HCT116 (cell line): ENCODE results near the gene KAT6B. TPM values are rescaled to one million over a fixed set of nuclear protein-coding genes. Genes with fewer than 3 reads are reported as not detected.

Source experiments
- ATAC-seq: fragments of 200-7000 bp; cut with Tn5 transposase; 2 replicates; pipeline ENCODE4 v1.9.1; 2020; ENCODE audit warnings: mild to moderate bottlenecking, moderate library complexity
- BruUV-seq: library from RNA; stranded (reverse); fragments of 400-500 nt; replicated peaks from 2 replicates; lab custom pipeline; 2021; lab: Mats Ljungman, UMichigan
- CTCF ChIA-PET: fragments of 300-600 bp; sonication (Branson Sonifier 250); formaldehyde crosslinking; loops from one replicate; lab custom pipeline; 2021; ENCODE audit warnings: antibody characterized with exemption; lab: Charles Lee
- POLR2A ChIA-PET: fragments of 300-600, 350-600 bp; sonication (Branson Sonifier 250); formaldehyde crosslinking; loops from one replicate; lab custom pipeline; 2021; ENCODE audit warnings: antibody characterized with exemption; lab: Charles Lee
- RAD21 ChIA-PET, 2 experiments: fragments of 300-600 bp; sonication (Branson Sonifier 250); formaldehyde crosslinking; loops; one replicate each; lab custom pipeline; 2023; ENCODE audit warnings: low total read pairs in 2 of 2; ENCODE audit not compliant: uncharacterized antibody in 2 of 2, unreplicated experiment in 2 of 2, low non-redundant PET in 1 of 2; lab: Charles Lee
- DNase-seq: peaks from one replicate; pipeline ENCODE4 v3.0.0-alpha.2; 2010; ENCODE audit warnings: low read depth, low spot score
- H2AFZ ChIP-seq: fragments of 200-600 bp; shearing (Covaris generic), sonication (generic); 2 replicates; pipeline ENCODE4 v1.6.1; 2017; ENCODE audit warnings: low read depth, mixed run types, mixed read lengths, antibody characterized with exemption, low read length; ENCODE audit not compliant: poor library complexity, severe bottlenecking
- H3K27ac ChIP-seq: 2 replicates; pipeline ENCODE4 v1.5.1; 2012; ENCODE audit warnings: low read depth, low read length
- H3K27me3 ChIP-seq: fragments of 200-600 bp; sonication (generic); 2 replicates; pipeline ENCODE4 v1.6.1; 2016; ENCODE audit warnings: mixed run types, low read length, mixed read lengths; ENCODE audit not compliant: insufficient read depth
- H3K36me3 ChIP-seq, 2 experiments: fragments of 200-500 bp in 1 of 2; fragments of 200-600 bp in 1 of 2; sonication (Bioruptor generic) in 1 of 2; sonication (generic) in 1 of 2; 2 replicates each; pipeline versions ENCODE4 v1.5.1 to v1.6.1; 2014 to 2016; ENCODE audit warnings: low read length in 2 of 2, inconsistent platforms in 1 of 2, mixed read lengths in 1 of 2, mixed run types in 1 of 2; ENCODE audit not compliant: insufficient read depth in 2 of 2, control insufficient read depth in 1 of 2
- H3K4me1 ChIP-seq, 2 experiments: fragments of 200-600 bp in 1 of 2; sonication (generic) in 1 of 2; 2 replicates each; pipeline versions ENCODE4 v1.5.1 to v1.6.1; 2012 to 2017; ENCODE audit warnings: low read length in 2 of 2, inconsistent platforms in 1 of 2, mild to moderate bottlenecking in 1 of 2, mixed read lengths in 1 of 2, mixed run types in 1 of 2, moderate library complexity in 1 of 2; ENCODE audit not compliant: insufficient read depth in 2 of 2, control insufficient read depth in 1 of 2
- H3K4me2 ChIP-seq: fragments of 200-600 bp; sonication (generic); 2 replicates; pipeline ENCODE4 v1.6.1; 2017; ENCODE audit warnings: mixed run types, low read length, mixed read lengths
- H3K4me3 ChIP-seq, 2 experiments: fragments of 200-600 bp in 1 of 2; sonication (generic) in 1 of 2; replicated peaks in 1 of 2; 2 replicates each; pipeline ENCODE4 v1.5.1; 2011 to 2016; ENCODE audit warnings: low read length in 2 of 2, control low read depth in 1 of 2, low read depth in 1 of 2, mild to moderate bottlenecking in 1 of 2, mixed read lengths in 1 of 2, mixed run types in 1 of 2
- H3K79me2 ChIP-seq: fragments of 200-600 bp; sonication (generic); 2 replicates; pipeline ENCODE4 v1.6.1; 2017; ENCODE audit warnings: mild to moderate bottlenecking, mixed run types, low read length, moderate library complexity, mixed read lengths; ENCODE audit not compliant: insufficient read depth
- H3K9ac ChIP-seq: fragments of 200-600 bp; sonication (generic); 2 replicates; pipeline ENCODE4 v1.6.1; 2016; ENCODE audit warnings: low read length, mixed read lengths
- H3K9me2 ChIP-seq: fragments of 200-600 bp; sonication (generic), shearing (Covaris generic); 2 replicates; pipeline ENCODE4 v1.6.1; 2017; ENCODE audit warnings: mixed run types, mild to moderate bottlenecking, moderate library complexity; ENCODE audit not compliant: insufficient read depth
- H3K9me3 ChIP-seq, 2 experiments: fragments of 200-500 bp in 1 of 2; fragments of 200-600 bp in 1 of 2; sonication (Bioruptor generic) in 1 of 2; sonication (generic) in 1 of 2; 2 replicates each; pipeline ENCODE4 v1.6.1; 2014 to 2017; ENCODE audit warnings: low read length in 2 of 2, mixed read lengths in 2 of 2, inconsistent platforms in 1 of 2, low read depth in 1 of 2, mild to moderate bottlenecking in 1 of 2, mixed run types in 1 of 2, moderate library complexity in 1 of 2; ENCODE audit not compliant: control insufficient read depth in 1 of 2, insufficient read depth in 1 of 2
- H4K20me1 ChIP-seq: fragments of 200-600 bp; sonication (generic), shearing (Covaris generic); 2 replicates; pipeline ENCODE4 v1.6.1; 2017; ENCODE audit warnings: mixed run types, mild to moderate bottlenecking, moderate library complexity; ENCODE audit not compliant: insufficient read depth
- EGR1 ChIP-seq: IDR thresholded peaks from 2 replicates; pipeline ENCODE4 v1.6.1; 2012; ENCODE audit warnings: low read depth
- ELF1 ChIP-seq: IDR thresholded peaks from 2 replicates; pipeline ENCODE4 v1.6.1; 2012; ENCODE audit warnings: low read depth, borderline replicate concordance
- EZH2 ChIP-seq: fragments of 200-600 bp; sonication (generic); IDR thresholded peaks from 2 replicates; pipeline ENCODE4 v1.6.1; 2017; ENCODE audit warnings: antibody characterized with exemption, mixed run types
- EZH2phosphoT487 ChIP-seq: fragments of 200-600 bp; IDR thresholded peaks from 2 replicates; pipeline ENCODE4 v1.6.1; 2018; ENCODE audit warnings: antibody characterized with exemption, borderline replicate concordance
- FOSL1 ChIP-seq: IDR thresholded peaks from 2 replicates; pipeline ENCODE4 v1.6.1; 2012; ENCODE audit warnings: low read depth
- JUND ChIP-seq: IDR thresholded peaks from 2 replicates; pipeline ENCODE4 v1.6.1; 2012
- POLR2A ChIP-seq: IDR thresholded peaks from 2 replicates; pipeline ENCODE4 v1.7.0; 2011; ENCODE audit warnings: borderline replicate concordance; ENCODE audit not compliant: insufficient read depth, insufficient read length; ENCODE audit errors: extremely low read depth
- POLR2AphosphoS5 ChIP-seq: IDR thresholded peaks from 2 replicates; pipeline ENCODE4 v1.6.1; 2011; ENCODE audit warnings: mild to moderate bottlenecking, low read depth, low read length, moderate library complexity
- RAD21 ChIP-seq: IDR thresholded peaks from 2 replicates; pipeline ENCODE4 v1.6.1; 2012; ENCODE audit warnings: low read depth, mild to moderate bottlenecking
- SP1 ChIP-seq: IDR thresholded peaks from 2 replicates; pipeline ENCODE4 v1.6.1; 2012; ENCODE audit warnings: low read depth
- SRF ChIP-seq: IDR thresholded peaks from 2 replicates; pipeline ENCODE4 v1.6.1; 2012; ENCODE audit warnings: low read depth
- TCF7L2 ChIP-seq: IDR thresholded peaks from 2 replicates; pipeline ENCODE4 v1.7.0; 2011; ENCODE audit warnings: borderline replicate concordance, inconsistent platforms; ENCODE audit not compliant: insufficient read depth, insufficient read length; ENCODE audit errors: extremely low read depth
- YY1 ChIP-seq: IDR thresholded peaks from 2 replicates; pipeline ENCODE4 v1.6.1; 2011; ENCODE audit warnings: low read length, low read depth, moderate library complexity, mild to moderate bottlenecking; ENCODE audit not compliant: insufficient replicate concordance; ENCODE audit errors: extremely low read depth
- ZFX ChIP-seq: fragments of 450-650 bp; IDR thresholded peaks from 2 replicates; pipeline ENCODE4 v1.6.1; 2017
- intact Hi-C: fragments of 100-400 bp; cut with micrococcal nuclease; formaldehyde crosslinking; loops from 2 replicates; pipeline ENCODE4 v1.10.0; 2022
- total RNA-seq: library from RNA; stranded (reverse); gene quantifications from one replicate; pipeline ENCODE4 v1.2.1, GENCODE V29; 2021; ENCODE audit not compliant: unreplicated experiment
- TF ChIP-seq, protein P1 (sequence below), 3 experiments: fragments of 200-600 bp in 1 of 3; sonication (generic) in 1 of 3; IDR thresholded peaks in 2 of 3; conservative IDR thresholded peaks in 1 of 3; 2 replicates each; pipeline ENCODE4 v1.5.1; 2012 to 2017; ENCODE audit warnings: low read depth in 2 of 3, low read length in 2 of 3, antibody characterized with exemption in 1 of 3, borderline replicate concordance in 1 of 3, control low read depth in 1 of 3, mild to moderate bottlenecking in 1 of 3, mixed read lengths in 1 of 3, mixed run types in 1 of 3, moderate library complexity in 1 of 3; ENCODE audit not compliant: insufficient read depth in 1 of 3
- TF ChIP-seq, protein P2 (sequence below): IDR thresholded peaks from 2 replicates; pipeline ENCODE4 v1.6.1; 2012; ENCODE audit warnings: low read depth
- TF ChIP-seq, protein P3 (sequence below): IDR thresholded peaks from 2 replicates; pipeline ENCODE4 v1.6.1; 2012

The KAT6B gene
- total RNA-seq, 1 experiment from 2014 or later: 17.8 TPM

DNA sequence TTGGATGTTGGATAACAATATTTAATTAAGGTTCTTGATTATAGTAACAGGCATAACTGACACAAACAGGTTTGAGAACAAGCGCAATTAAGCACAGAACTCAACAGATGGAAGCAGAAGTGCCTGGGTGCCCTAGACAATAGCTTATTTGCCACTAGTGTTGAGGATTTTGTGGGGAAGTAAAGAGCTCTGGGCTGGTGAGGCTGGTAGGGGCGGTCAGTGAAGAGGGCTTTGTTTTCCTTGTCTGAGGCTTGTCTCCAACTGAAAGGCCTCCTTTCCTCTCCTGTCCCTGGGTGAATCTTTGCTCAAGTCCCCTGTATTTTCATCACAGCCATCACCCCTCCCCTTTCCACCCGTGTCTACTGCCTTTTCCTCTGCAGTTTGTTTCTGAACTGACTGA, 104.6 kb downstream of the KAT6B start:
- H3K36me3 ChIP-seq: no peaks in the 10 kb centered on the region
- H3K79me2 ChIP-seq: no peaks in the 10 kb centered on the region
- H3K9ac ChIP-seq: no peak overlapping the region
- H2AFZ ChIP-seq: no peak overlapping the region
- intact Hi-C loops: no loop called here
- RAD21 ChIA-PET: no interaction called here
- ATAC-seq (no peak), DNase-seq (no peak)
- no peak overlapping the region for H3K4me2 ChIP-seq
- H3K27me3 ChIP-seq: no peaks in the 10 kb centered on the region
- no TSS peak for BruUV-seq
- TF ChIP-seq, protein P1, sequence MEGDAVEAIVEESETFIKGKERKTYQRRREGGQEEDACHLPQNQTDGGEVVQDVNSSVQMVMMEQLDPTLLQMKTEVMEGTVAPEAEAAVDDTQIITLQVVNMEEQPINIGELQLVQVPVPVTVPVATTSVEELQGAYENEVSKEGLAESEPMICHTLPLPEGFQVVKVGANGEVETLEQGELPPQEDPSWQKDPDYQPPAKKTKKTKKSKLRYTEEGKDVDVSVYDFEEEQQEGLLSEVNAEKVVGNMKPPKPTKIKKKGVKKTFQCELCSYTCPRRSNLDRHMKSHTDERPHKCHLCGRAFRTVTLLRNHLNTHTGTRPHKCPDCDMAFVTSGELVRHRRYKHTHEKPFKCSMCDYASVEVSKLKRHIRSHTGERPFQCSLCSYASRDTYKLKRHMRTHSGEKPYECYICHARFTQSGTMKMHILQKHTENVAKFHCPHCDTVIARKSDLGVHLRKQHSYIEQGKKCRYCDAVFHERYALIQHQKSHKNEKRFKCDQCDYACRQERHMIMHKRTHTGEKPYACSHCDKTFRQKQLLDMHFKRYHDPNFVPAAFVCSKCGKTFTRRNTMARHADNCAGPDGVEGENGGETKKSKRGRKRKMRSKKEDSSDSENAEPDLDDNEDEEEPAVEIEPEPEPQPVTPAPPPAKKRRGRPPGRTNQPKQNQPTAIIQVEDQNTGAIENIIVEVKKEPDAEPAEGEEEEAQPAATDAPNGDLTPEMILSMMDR (IDR thresholded peaks at IDR 0.05 in 2 of 3, conservative IDR thresholded peaks at IDR 0.05 in 1 of 3; ENCODE audit: borderline replicate concordance in 1 of 3, insufficient read depth in 1 of 3, low read depth in 2 of 3, low read length in 2 of 3): no peak
- TF ChIP-seq TCF7L2 (no peak), RAD21 (no peak), YY1 (no peak), SP1 (no peak), JUND (no peak), SRF (no peak), ELF1 (no peak), ZFX (no peak), EGR1 (no peak), EZH2phosphoT487 (no peak), POLR2AphosphoS5 (no peak), FOSL1 (no peak), EZH2 (no peak), POLR2A (no peak)
- TF ChIP-seq, protein P2, sequence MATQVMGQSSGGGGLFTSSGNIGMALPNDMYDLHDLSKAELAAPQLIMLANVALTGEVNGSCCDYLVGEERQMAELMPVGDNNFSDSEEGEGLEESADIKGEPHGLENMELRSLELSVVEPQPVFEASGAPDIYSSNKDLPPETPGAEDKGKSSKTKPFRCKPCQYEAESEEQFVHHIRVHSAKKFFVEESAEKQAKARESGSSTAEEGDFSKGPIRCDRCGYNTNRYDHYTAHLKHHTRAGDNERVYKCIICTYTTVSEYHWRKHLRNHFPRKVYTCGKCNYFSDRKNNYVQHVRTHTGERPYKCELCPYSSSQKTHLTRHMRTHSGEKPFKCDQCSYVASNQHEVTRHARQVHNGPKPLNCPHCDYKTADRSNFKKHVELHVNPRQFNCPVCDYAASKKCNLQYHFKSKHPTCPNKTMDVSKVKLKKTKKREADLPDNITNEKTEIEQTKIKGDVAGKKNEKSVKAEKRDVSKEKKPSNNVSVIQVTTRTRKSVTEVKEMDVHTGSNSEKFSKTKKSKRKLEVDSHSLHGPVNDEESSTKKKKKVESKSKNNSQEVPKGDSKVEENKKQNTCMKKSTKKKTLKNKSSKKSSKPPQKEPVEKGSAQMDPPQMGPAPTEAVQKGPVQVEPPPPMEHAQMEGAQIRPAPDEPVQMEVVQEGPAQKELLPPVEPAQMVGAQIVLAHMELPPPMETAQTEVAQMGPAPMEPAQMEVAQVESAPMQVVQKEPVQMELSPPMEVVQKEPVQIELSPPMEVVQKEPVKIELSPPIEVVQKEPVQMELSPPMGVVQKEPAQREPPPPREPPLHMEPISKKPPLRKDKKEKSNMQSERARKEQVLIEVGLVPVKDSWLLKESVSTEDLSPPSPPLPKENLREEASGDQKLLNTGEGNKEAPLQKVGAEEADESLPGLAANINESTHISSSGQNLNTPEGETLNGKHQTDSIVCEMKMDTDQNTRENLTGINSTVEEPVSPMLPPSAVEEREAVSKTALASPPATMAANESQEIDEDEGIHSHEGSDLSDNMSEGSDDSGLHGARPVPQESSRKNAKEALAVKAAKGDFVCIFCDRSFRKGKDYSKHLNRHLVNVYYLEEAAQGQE: no peak
- TF ChIP-seq, protein P3, sequence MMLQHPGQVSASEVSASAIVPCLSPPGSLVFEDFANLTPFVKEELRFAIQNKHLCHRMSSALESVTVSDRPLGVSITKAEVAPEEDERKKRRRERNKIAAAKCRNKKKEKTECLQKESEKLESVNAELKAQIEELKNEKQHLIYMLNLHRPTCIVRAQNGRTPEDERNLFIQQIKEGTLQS: no peak
- POLR2A ChIA-PET: no interaction called here
- no peak overlapping the region for H3K27ac ChIP-seq
- no peak overlapping the region for H3K4me3 ChIP-seq
- CTCF ChIA-PET: interaction anchor here (0.6 kb wide), 1 partner anchor 1046 kb away, joined by 3 read pairs; no protein-coding TSS in a partner anchor
- H3K9me3 ChIP-seq: no peaks in the 10 kb centered on the region
- H3K9me2 ChIP-seq: no peaks in the 10 kb centered on the region
- peaks cover 7 to 11% of the 10 kb centered on the region in 2 experiments; a peak in 3 of 4 replicates for H3K4me1 ChIP-seq
- H4K20me1 ChIP-seq: no peaks in the 10 kb centered on the region
